Neural cell (in vitro differentiated cells): ENCODE data around the gene ADGRL4. TPM values are rescaled to one million over a fixed set of nuclear protein-coding genes. Genes with fewer than 3 reads are reported as not detected.

Source experiments
- H2AFZ ChIP-seq: fragments of 200-600, 300-800 bp; sonication (generic), shearing (Covaris generic); 2 replicates; pipeline ENCODE4 v1.6.0; 2014; ENCODE audit warnings: low read depth, mild to moderate bottlenecking, antibody characterized with exemption, low read length, moderate library complexity
- H3F3A ChIP-seq: fragments of 200-600 bp; shearing (Covaris generic); 2 replicates; pipeline ENCODE4 v1.6.1; 2016; ENCODE audit warnings: mild to moderate bottlenecking, moderate library complexity, mixed read lengths, antibody characterized with exemption, low read length; ENCODE audit not compliant: insufficient read depth, poor library complexity, severe bottlenecking
- H3K27ac ChIP-seq: fragments of 200-600, 300-800 bp; sonication (generic), shearing (Covaris generic); 2 replicates; pipeline ENCODE4 v1.5.1; 2014; ENCODE audit warnings: mild to moderate bottlenecking, low read length, moderate library complexity
- H3K27me3 ChIP-seq: fragments of 300-800, 200-600 bp; sonication (generic), shearing (Covaris generic); 2 replicates; pipeline ENCODE4 v1.6.0; 2014; ENCODE audit warnings: mild to moderate bottlenecking, low read depth, low read length, moderate library complexity; ENCODE audit not compliant: insufficient read depth
- H3K36me3 ChIP-seq: fragments of 300-800, 200-600 bp; sonication (generic), shearing (Covaris generic); 2 replicates; pipeline ENCODE4 v1.5.1; 2014; ENCODE audit warnings: mild to moderate bottlenecking, antibody characterized with exemption, low read length, moderate library complexity; ENCODE audit not compliant: insufficient read depth
- H3K4me2 ChIP-seq: fragments of 300-800, 200-600 bp; sonication (generic), shearing (Covaris generic); 2 replicates; pipeline ENCODE4 v1.6.0; 2014; ENCODE audit warnings: mild to moderate bottlenecking, low read length
- H3K4me3 ChIP-seq: fragments of 300-800, 200-600 bp; sonication (generic), shearing (Covaris generic); 2 replicates; pipeline ENCODE4 v1.5.1; 2014; ENCODE audit warnings: mild to moderate bottlenecking, low read length, moderate library complexity
- H3K79me2 ChIP-seq: fragments of 200-600 bp; shearing (Covaris generic); replicated peaks from 2 replicates; pipeline ENCODE4 v1.6.0; 2014; ENCODE audit warnings: mild to moderate bottlenecking, low read length, moderate library complexity; ENCODE audit not compliant: insufficient read depth
- H3K9ac ChIP-seq: fragments of 300-800, 200-600 bp; sonication (generic), shearing (Covaris generic); 2 replicates; pipeline ENCODE4 v1.6.1; 2016; ENCODE audit warnings: mild to moderate bottlenecking, low read length, mixed read lengths
- H3K9me2 ChIP-seq: fragments of 200-600 bp; shearing (Covaris generic); 2 replicates; pipeline ENCODE4 v1.6.1; 2016; ENCODE audit warnings: mild to moderate bottlenecking, low read length, mixed read lengths; ENCODE audit not compliant: insufficient read depth
- H3K9me3 ChIP-seq: fragments of 200-600, 300-800 bp; sonication (generic), shearing (Covaris generic); 2 replicates; pipeline ENCODE4 v1.6.1; 2016; ENCODE audit warnings: mild to moderate bottlenecking, mixed run types, low read length, moderate library complexity, mixed read lengths
- H4K20me1 ChIP-seq: fragments of 200-600 bp; shearing (Covaris generic); 2 replicates; pipeline ENCODE4 v1.6.1; 2016; ENCODE audit warnings: mild to moderate bottlenecking, mixed run types; ENCODE audit not compliant: insufficient read depth
- EP300 ChIP-seq: fragments of 450-650 bp; conservative IDR thresholded peaks from 2 replicates; pipeline ENCODE4 v1.6.1; 2014; ENCODE audit warnings: antibody characterized with exemption, mild to moderate bottlenecking, moderate library complexity; ENCODE audit not compliant: poor library complexity, severe bottlenecking
- EZH2 ChIP-seq: fragments of 200-600, 300-800 bp; shearing (Covaris generic), sonication (generic); IDR thresholded peaks from 2 replicates; pipeline ENCODE4 v1.6.1; 2014; ENCODE audit warnings: antibody characterized with exemption, low read length, borderline replicate concordance, mild to moderate bottlenecking; ENCODE audit not compliant: insufficient read depth, poor library complexity, severe bottlenecking
- MXI1 ChIP-seq: fragments of 450-650 bp; conservative IDR thresholded peaks from 2 replicates; pipeline ENCODE4 v1.6.1; 2014; ENCODE audit warnings: antibody characterized with exemption, mild to moderate bottlenecking; ENCODE audit not compliant: poor library complexity, severe bottlenecking
- POLR2AphosphoS5 ChIP-seq: IDR thresholded peaks from 2 replicates; pipeline ENCODE4 v1.6.1; 2012
- RAD21 ChIP-seq: fragments of 450-650 bp; conservative IDR thresholded peaks from 2 replicates; pipeline ENCODE4 v1.6.1; 2014; ENCODE audit warnings: antibody characterized with exemption, mild to moderate bottlenecking, moderate library complexity
- SMC3 ChIP-seq: fragments of 450-650 bp; conservative IDR thresholded peaks from 2 replicates; pipeline ENCODE4 v1.6.1; 2014; ENCODE audit warnings: antibody characterized with exemption, mild to moderate bottlenecking, moderate library complexity; ENCODE audit not compliant: poor library complexity
- TAF1 ChIP-seq: IDR thresholded peaks from 2 replicates; pipeline ENCODE4 v1.6.1; 2012; ENCODE audit warnings: low read depth
- polyA plus RNA-seq: library from polyadenylated mRNA; depleted of rRNA; stranded (reverse); fragments of >200 nt; gene quantifications from 2 replicates; pipeline ENCODE4 v1.2.3, GENCODE V29; 2014
- TF ChIP-seq, protein P1 (sequence below): fragments of 450-650 bp; IDR thresholded peaks from 2 replicates; pipeline ENCODE4 v1.5.1; 2014; ENCODE audit warnings: antibody characterized with exemption, mild to moderate bottlenecking, moderate library complexity; ENCODE audit not compliant: poor library complexity, severe bottlenecking
- TF ChIP-seq, protein P2 (sequence below): IDR thresholded peaks from 2 replicates; pipeline ENCODE4 v1.6.1; 2012; ENCODE audit warnings: borderline replicate concordance

ADGRL4 gene
- polyA plus RNA-seq, 1 donor from 2014 or later = 0.12 TPM

DNA sequence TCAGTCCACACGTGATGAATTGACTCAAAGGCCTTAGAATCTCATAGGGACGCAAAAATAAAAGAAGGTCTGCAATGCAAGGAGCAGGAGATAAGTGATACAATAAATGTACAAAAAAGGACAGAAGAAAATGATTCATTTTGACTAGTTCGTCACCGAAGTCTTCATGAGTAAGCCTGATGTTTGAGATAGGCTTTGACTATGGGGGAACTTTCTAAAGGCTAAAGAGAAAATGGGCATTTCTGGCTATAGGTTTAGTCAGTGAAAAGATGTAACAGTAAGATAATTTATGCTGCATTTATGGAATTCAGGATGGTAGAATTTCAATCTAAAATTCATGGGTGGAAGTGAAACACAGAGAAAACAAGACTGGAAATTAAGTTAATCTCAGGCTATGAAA is 163.0 kb downstream of the ADGRL4 start:
- H3K9me3 ChIP-seq = no peaks in the 10 kb centered on the region
- TF ChIP-seq, protein P1, sequence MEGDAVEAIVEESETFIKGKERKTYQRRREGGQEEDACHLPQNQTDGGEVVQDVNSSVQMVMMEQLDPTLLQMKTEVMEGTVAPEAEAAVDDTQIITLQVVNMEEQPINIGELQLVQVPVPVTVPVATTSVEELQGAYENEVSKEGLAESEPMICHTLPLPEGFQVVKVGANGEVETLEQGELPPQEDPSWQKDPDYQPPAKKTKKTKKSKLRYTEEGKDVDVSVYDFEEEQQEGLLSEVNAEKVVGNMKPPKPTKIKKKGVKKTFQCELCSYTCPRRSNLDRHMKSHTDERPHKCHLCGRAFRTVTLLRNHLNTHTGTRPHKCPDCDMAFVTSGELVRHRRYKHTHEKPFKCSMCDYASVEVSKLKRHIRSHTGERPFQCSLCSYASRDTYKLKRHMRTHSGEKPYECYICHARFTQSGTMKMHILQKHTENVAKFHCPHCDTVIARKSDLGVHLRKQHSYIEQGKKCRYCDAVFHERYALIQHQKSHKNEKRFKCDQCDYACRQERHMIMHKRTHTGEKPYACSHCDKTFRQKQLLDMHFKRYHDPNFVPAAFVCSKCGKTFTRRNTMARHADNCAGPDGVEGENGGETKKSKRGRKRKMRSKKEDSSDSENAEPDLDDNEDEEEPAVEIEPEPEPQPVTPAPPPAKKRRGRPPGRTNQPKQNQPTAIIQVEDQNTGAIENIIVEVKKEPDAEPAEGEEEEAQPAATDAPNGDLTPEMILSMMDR = no peak
- TF ChIP-seq EP300 (no peak), POLR2AphosphoS5 (no peak), SMC3 (no peak), EZH2 (no peak), MXI1 (no peak), TAF1 (no peak), RAD21 (no peak)
- TF ChIP-seq, protein P2, sequence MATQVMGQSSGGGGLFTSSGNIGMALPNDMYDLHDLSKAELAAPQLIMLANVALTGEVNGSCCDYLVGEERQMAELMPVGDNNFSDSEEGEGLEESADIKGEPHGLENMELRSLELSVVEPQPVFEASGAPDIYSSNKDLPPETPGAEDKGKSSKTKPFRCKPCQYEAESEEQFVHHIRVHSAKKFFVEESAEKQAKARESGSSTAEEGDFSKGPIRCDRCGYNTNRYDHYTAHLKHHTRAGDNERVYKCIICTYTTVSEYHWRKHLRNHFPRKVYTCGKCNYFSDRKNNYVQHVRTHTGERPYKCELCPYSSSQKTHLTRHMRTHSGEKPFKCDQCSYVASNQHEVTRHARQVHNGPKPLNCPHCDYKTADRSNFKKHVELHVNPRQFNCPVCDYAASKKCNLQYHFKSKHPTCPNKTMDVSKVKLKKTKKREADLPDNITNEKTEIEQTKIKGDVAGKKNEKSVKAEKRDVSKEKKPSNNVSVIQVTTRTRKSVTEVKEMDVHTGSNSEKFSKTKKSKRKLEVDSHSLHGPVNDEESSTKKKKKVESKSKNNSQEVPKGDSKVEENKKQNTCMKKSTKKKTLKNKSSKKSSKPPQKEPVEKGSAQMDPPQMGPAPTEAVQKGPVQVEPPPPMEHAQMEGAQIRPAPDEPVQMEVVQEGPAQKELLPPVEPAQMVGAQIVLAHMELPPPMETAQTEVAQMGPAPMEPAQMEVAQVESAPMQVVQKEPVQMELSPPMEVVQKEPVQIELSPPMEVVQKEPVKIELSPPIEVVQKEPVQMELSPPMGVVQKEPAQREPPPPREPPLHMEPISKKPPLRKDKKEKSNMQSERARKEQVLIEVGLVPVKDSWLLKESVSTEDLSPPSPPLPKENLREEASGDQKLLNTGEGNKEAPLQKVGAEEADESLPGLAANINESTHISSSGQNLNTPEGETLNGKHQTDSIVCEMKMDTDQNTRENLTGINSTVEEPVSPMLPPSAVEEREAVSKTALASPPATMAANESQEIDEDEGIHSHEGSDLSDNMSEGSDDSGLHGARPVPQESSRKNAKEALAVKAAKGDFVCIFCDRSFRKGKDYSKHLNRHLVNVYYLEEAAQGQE = no peak
- no peaks in the 10 kb centered on the region for H3K27me3 ChIP-seq
- H2AFZ ChIP-seq = no peak overlapping the region
- no peak overlapping the region for H3K27ac ChIP-seq
- H3K9me2 ChIP-seq = no peaks in the 10 kb centered on the region
- no peaks in the 10 kb centered on the region for H3K36me3 ChIP-seq
- no peak overlapping the region for H3K4me3 ChIP-seq
- no peaks in the 10 kb centered on the region for H3K79me2 ChIP-seq
- H4K20me1 ChIP-seq = no peaks in the 10 kb centered on the region
- no peak overlapping the region for H3K9ac ChIP-seq
- H3K4me2 ChIP-seq = no peak overlapping the region
- H3F3A ChIP-seq = no peaks in the 10 kb centered on the region

DNA sequence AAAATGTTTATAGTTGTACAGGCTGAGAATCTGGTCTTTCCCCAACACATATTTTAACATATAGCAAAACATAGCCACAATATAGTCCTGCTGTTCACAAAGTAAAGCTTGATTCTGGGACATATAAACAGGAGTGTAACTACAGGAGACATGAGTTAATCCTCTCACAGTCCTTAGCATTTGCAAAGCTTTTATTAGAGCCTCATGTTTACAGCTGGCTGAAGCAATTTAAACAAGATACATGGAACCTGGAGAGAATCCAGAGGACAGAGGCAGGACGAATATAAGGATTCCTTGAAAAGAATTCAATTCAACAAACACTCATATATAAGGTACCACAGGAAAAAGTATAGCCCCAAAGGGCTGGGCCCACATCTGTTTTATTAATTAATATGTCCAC is 163.4 kb downstream of the ADGRL4 start:
- Histone ChIP-seq H3K4me2 (no peak overlapping the region), H3K79me2 (no peaks in the 10 kb centered on the region)

More for the DNA sequence above, 163.4 kb downstream of the ADGRL4 start:
- Histone ChIP-seq H3K9me2 (no peaks in the 10 kb centered on the region), H3F3A (no peaks in the 10 kb centered on the region), H3K27me3 (no peaks in the 10 kb centered on the region), H3K9ac (no peak overlapping the region), H2AFZ (no peak overlapping the region), H3K9me3 (no peaks in the 10 kb centered on the region), H3K36me3 (no peaks in the 10 kb centered on the region), H4K20me1 (no peaks in the 10 kb centered on the region), H3K27ac (no peak overlapping the region), H3K4me3 (no peak overlapping the region)
- TF ChIP-seq MXI1 = no peak
